HG03159 (cell line): ENCODE measurements around the gene PHACTR1.

Experiments used
- ATAC-seq: cut with Tn5 transposase; IDR thresholded peaks from one replicate; pipeline ENCODE4 v1.9.1; 2021; ENCODE audit warnings: mild to moderate bottlenecking, moderate library complexity; ENCODE audit not compliant: unreplicated experiment

Gene PHACTR1

GRCh38 chr6:13178107-13178506 is 461.5 kb downstream of the PHACTR1 start:
- ATAC-seq, result no peak

GRCh38 chr6:13180538-13180937 is 464.0 kb downstream of the PHACTR1 start:
- no peak for ATAC-seq

- ATAC-seq, result no peak
Measured at GRCh38 chr6:13181393-13181792, 464.8 kb downstream of the PHACTR1 start.

- no peak for ATAC-seq
Measured at GRCh38 chr6:13183415-13184088, 467.0 kb downstream of the PHACTR1 start.

GRCh38 chr6:13184089-13184468 is 467.5 kb downstream of the PHACTR1 start:
- ATAC-seq, result no peak

GRCh38 chr6:13184547-13184946 is 468.0 kb downstream of the PHACTR1 start:
- no peak for ATAC-seq

- no peak for ATAC-seq
Measured at GRCh38 chr6:13186861-13187260, 470.3 kb downstream of the PHACTR1 start.

- ATAC-seq, result no peak
Measured at GRCh38 chr6:13187692-13188091, 471.1 kb downstream of the PHACTR1 start.

GRCh38 chr6:13188306-13188705 is 471.7 kb downstream of the PHACTR1 start:
- no peak for ATAC-seq

- ATAC-seq, result no peak
Measured at GRCh38 chr6:13189710-13190109, 473.1 kb downstream of the PHACTR1 start.

GRCh38 chr6:13190376-13190775 is 473.8 kb downstream of the PHACTR1 start:
- no peak for ATAC-seq

GRCh38 chr6:13191461-13191860 is 474.9 kb downstream of the PHACTR1 start:
- no peak for ATAC-seq

GRCh38 chr6:13194852-13195251 is 478.3 kb downstream of the PHACTR1 start:
- no peak for ATAC-seq

- ATAC-seq, result no peak
Measured at GRCh38 chr6:13195803-13196202, 479.2 kb downstream of the PHACTR1 start.

- ATAC-seq, result no peak
Measured at GRCh38 chr6:13198168-13198567, 481.6 kb downstream of the PHACTR1 start.

- ATAC-seq, result no peak
Measured at GRCh38 chr6:13201336-13201735, 484.8 kb downstream of the PHACTR1 start.

- no peak for ATAC-seq
Measured at GRCh38 chr6:13203145-13203544, 486.6 kb downstream of the PHACTR1 start.

- no peak for ATAC-seq
Measured at GRCh38 chr6:13205106-13205505, 488.5 kb downstream of the PHACTR1 start.

- no peak for ATAC-seq
Measured at GRCh38 chr6:13212096-13212495, 495.5 kb downstream of the PHACTR1 start.

GRCh38 chr6:13212538-13212937 is 496.0 kb downstream of the PHACTR1 start:
- no peak for ATAC-seq

- no peak for ATAC-seq
Measured at GRCh38 chr6:13215390-13215789, 498.8 kb downstream of the PHACTR1 start.

- no peak for ATAC-seq
Measured at GRCh38 chr6:13216236-13217014, 499.9 kb downstream of the PHACTR1 start.
